Astrocyte (in vitro differentiated cells and primary cell): ENCODE data around the gene PGA4.
"Not testable (repeated sequence)": the region's sequence is repeated elsewhere in the genome, so short reads cannot be mapped to it uniquely, and the experiment has no call there.

Source experiments
- EZH2 ChIP-seq: IDR thresholded peaks from 2 replicates; pipeline ENCODE4 v1.6.1; 2012; ENCODE audit warnings: mild to moderate bottlenecking, low read length, inconsistent platforms; ENCODE audit not compliant: insufficient read depth
- TF ChIP-seq, protein P1 (sequence below): IDR thresholded peaks from 2 replicates; pipeline ENCODE4 v1.5.1; 2011; ENCODE audit warnings: low read depth, mild to moderate bottlenecking, inconsistent platforms, low read length, moderate library complexity; ENCODE audit not compliant: insufficient read depth

DNA sequence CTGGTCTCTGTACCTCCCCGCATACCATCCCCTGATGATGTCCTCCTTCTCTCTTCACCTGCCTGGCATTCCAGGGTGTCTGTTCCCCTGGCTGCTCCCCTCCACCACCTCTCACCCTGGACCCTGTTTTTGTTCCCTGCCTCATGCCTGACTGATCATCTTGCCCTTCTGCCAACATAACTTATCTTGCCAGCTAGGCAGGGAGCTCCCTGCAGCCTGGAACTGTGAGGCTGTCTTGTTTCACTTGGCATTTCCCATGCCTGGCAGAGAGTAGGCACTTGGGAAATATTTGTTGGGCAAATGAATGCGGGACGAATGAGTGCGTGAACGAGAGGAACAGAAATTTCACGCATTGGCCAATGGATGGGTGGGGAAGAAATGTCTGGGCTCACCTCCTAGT lies 11.5 kb upstream of the PGA4 start:
- TF ChIP-seq, protein P1, sequence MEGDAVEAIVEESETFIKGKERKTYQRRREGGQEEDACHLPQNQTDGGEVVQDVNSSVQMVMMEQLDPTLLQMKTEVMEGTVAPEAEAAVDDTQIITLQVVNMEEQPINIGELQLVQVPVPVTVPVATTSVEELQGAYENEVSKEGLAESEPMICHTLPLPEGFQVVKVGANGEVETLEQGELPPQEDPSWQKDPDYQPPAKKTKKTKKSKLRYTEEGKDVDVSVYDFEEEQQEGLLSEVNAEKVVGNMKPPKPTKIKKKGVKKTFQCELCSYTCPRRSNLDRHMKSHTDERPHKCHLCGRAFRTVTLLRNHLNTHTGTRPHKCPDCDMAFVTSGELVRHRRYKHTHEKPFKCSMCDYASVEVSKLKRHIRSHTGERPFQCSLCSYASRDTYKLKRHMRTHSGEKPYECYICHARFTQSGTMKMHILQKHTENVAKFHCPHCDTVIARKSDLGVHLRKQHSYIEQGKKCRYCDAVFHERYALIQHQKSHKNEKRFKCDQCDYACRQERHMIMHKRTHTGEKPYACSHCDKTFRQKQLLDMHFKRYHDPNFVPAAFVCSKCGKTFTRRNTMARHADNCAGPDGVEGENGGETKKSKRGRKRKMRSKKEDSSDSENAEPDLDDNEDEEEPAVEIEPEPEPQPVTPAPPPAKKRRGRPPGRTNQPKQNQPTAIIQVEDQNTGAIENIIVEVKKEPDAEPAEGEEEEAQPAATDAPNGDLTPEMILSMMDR = not testable (repeated sequence)
- not testable (repeated sequence) for TF ChIP-seq EZH2
